CD4-positive, alpha-beta T cell (primary cell): ENCODE data around the gene LIPG. TPM values are rescaled to one million over a fixed set of nuclear protein-coding genes. Genes with fewer than 3 reads are reported as not detected.

Experiments
- ATAC-seq: fragments of 200-7000 bp; cut with Tn5 transposase; one replicate; pipeline ENCODE4 v1.10.0; 2022; ENCODE audit warnings: mild to moderate bottlenecking; ENCODE audit not compliant: poor library complexity
- CTCF ChIA-PET: fragments of 350-600 bp; sonication (Branson Sonifier 250); formaldehyde crosslinking; loops from one replicate; lab custom pipeline; 2021; ENCODE audit warnings: antibody characterized with exemption, inconsistent platforms; lab: Charles Lee
- POLR2A ChIA-PET: fragments of 350-600 bp; sonication (Branson Sonifier 250); formaldehyde crosslinking; loops from one replicate; lab custom pipeline; 2021; ENCODE audit warnings: antibody characterized with exemption, inconsistent platforms; lab: Charles Lee
- DNase-seq, 14 experiments: peaks; one replicate each; pipeline ENCODE4 v3.0.0-alpha.2; 2013 to 2020; ENCODE audit warnings: mixed read lengths in 2 of 14
- H3K27ac ChIP-seq, 2 donors: one replicate each; pipeline versions ENCODE4 v1.5.1 to v1.7.0; 2013; ENCODE audit warnings: low read length in 2 of 2, low read depth in 1 of 2, mild to moderate bottlenecking in 1 of 2
- H3K27me3 ChIP-seq, 2 experiments: 1 replicate in 1 of 2; 2 replicates in 1 of 2; pipeline versions ENCODE4 v1.6.1 to v1.7.0; 2013; ENCODE audit warnings: low read length in 2 of 2, control low read depth in 1 of 2, mild to moderate bottlenecking in 1 of 2, moderate library complexity in 1 of 2; ENCODE audit not compliant: insufficient read depth in 2 of 2, control insufficient read depth in 1 of 2
- H3K36me3 ChIP-seq: one replicate; pipeline ENCODE4 v1.6.1; 2013; ENCODE audit warnings: low read length, control low read depth; ENCODE audit not compliant: insufficient read depth
- H3K4me1 ChIP-seq: one replicate; pipeline ENCODE4 v1.6.1; 2013; ENCODE audit warnings: low read length, control low read depth; ENCODE audit not compliant: insufficient read depth
- H3K4me3 ChIP-seq: one replicate; pipeline ENCODE4 v1.5.1; 2013; ENCODE audit warnings: mild to moderate bottlenecking, low read length, moderate library complexity
- H3K9me3 ChIP-seq, 2 experiments: 1 replicate in 1 of 2; 2 replicates in 1 of 2; pipeline versions ENCODE4 v1.6.1 to v1.7.0; 2013; ENCODE audit warnings: low read length in 2 of 2, mild to moderate bottlenecking in 2 of 2, control low read depth in 1 of 2, moderate library complexity in 1 of 2; ENCODE audit not compliant: control insufficient read depth in 1 of 2, insufficient read depth in 1 of 2
- H3K27ac Mint-ChIP-seq: one replicate; pipeline ENCODE4 v1.8.0; 2020; ENCODE audit warnings: mixed read lengths
- H3K27me3 Mint-ChIP-seq: one replicate; pipeline ENCODE4 v1.8.0; 2021; ENCODE audit warnings: mixed read lengths
- H3K36me3 Mint-ChIP-seq: one replicate; pipeline ENCODE4 v1.8.0; 2021; ENCODE audit warnings: low read depth, mixed read lengths
- H3K4me1 Mint-ChIP-seq: one replicate; pipeline ENCODE4 v1.8.0; 2021; ENCODE audit warnings: low read depth, mixed read lengths
- H3K4me3 Mint-ChIP-seq: one replicate; pipeline ENCODE4 v1.8.0; 2020; ENCODE audit warnings: mild to moderate bottlenecking, mixed read lengths
- H3K9me3 Mint-ChIP-seq: one replicate; pipeline ENCODE4 v1.8.0; 2020; ENCODE audit warnings: mixed read lengths
- CTCF ChIP-seq: fragments of 200-600 bp; IDR thresholded peaks from one replicate; pipeline ENCODE4 v1.8.0; 2022; ENCODE audit warnings: antibody characterized with exemption, mild to moderate bottlenecking
- intact Hi-C, 2 experiments: fragments of 100-400 bp; cut with DNase I in 1 of 2; cut with micrococcal nuclease in 1 of 2; formaldehyde crosslinking; loops; one replicate each; pipeline versions ENCODE4 v1.15.1 to v1.9.0; 2023 to 2025; cut with DNase I, micrococcal nuclease
- total RNA-seq, 174 experiments: library from RNA in 2 of 174; stranded (reverse) in 2 of 174; gene quantifications; one replicate each; pipeline ENCODE4 v1.2.3 and lab custom pipeline; 2021 to 2026

The LIPG gene
- total RNA-seq, 2 experiments from 2014 or later: not detected

GRCh38 chr18:49569724-49570123, 7.9 kb downstream of the LIPG start:
- DNase-seq (no peak), ATAC-seq (no peak)
- Mint-ChIP-seq H3K36me3 (no peaks in the 10 kb centered on the region), H3K27me3 (peaks cover 36% of the 10 kb centered on the region), H3K27ac (no peak overlapping the region), H3K4me3 (no peak overlapping the region), H3K4me1 (no peaks in the 10 kb centered on the region), H3K9me3 (no peaks in the 10 kb centered on the region)
- TF ChIP-seq CTCF: no peak
- POLR2A ChIA-PET: no interaction called here
- no peak overlapping the region for H3K4me3 ChIP-seq
- CTCF ChIA-PET: no interaction called here
- peaks cover 13 to 19% of the 10 kb centered on the region in 2 experiments for H3K27me3 ChIP-seq
- no peaks in the 10 kb centered on the region for H3K4me1 ChIP-seq
- no peak overlapping the region for H3K27ac ChIP-seq
- intact Hi-C loops: loop anchor here in 1 of 2 experiments (10.0 kb wide), 1 partner anchor 195 kb away; no protein-coding TSS in a partner anchor
- H3K36me3 ChIP-seq: no peaks in the 10 kb centered on the region
- H3K9me3 ChIP-seq: no peaks in the 10 kb centered on the region

- H3K4me1 ChIP-seq: no peaks in the 10 kb centered on the region
- no peak for ATAC-seq
- H3K36me3 Mint-ChIP-seq: no peaks in the 10 kb centered on the region
- H3K4me3 Mint-ChIP-seq: no peak overlapping the region
- peaks cover 25% of the 10 kb centered on the region for H3K27me3 Mint-ChIP-seq
- DNase-seq: no peak
- ChIA-PET CTCF (no interaction called here), POLR2A (no interaction called here)
- H3K4me1 Mint-ChIP-seq: no peaks in the 10 kb centered on the region
- H3K27ac Mint-ChIP-seq: no peak overlapping the region
- no peak overlapping the region for H3K27ac ChIP-seq
- no peak overlapping the region for H3K4me3 ChIP-seq
- intact Hi-C loops: no loop called here
- TF ChIP-seq CTCF: no peak
- no peaks in the 10 kb centered on the region for H3K9me3 Mint-ChIP-seq
- H3K9me3 ChIP-seq: no peaks in the 10 kb centered on the region
- peaks cover 5 to 9% of the 10 kb centered on the region in 2 experiments for H3K27me3 ChIP-seq
- no peaks in the 10 kb centered on the region for H3K36me3 ChIP-seq
Measured at GRCh38 chr18:49570836-49571235, 9.0 kb downstream of the LIPG start.

- DNase-seq (no peak), ATAC-seq (no peak)
- no peaks in the 10 kb centered on the region for H3K4me1 ChIP-seq
- Mint-ChIP-seq H3K36me3 (no peaks in the 10 kb centered on the region), H3K27me3 (peaks cover 7% of the 10 kb centered on the region), H3K4me3 (no peak overlapping the region), H3K4me1 (no peaks in the 10 kb centered on the region), H3K27ac (no peak overlapping the region), H3K9me3 (no peaks in the 10 kb centered on the region)
- H3K27ac ChIP-seq: no peak overlapping the region
- H3K4me3 ChIP-seq: no peak overlapping the region
- H3K9me3 ChIP-seq: no peaks in the 10 kb centered on the region
- H3K36me3 ChIP-seq: no peaks in the 10 kb centered on the region
- intact Hi-C loops: no loop called here
- no peaks in the 10 kb centered on the region for H3K27me3 ChIP-seq
- TF ChIP-seq CTCF: no peak
- CTCF ChIA-PET: no interaction called here
- POLR2A ChIA-PET: no interaction called here
Measured at GRCh38 chr18:49572611-49573345, 10.9 kb downstream of the LIPG start.
